Effector memory CD4-positive, alpha-beta T cell (primary cell): ENCODE results near the gene PPP1R12B.
"Not testable (repeated sequence)": the region's sequence is repeated elsewhere in the genome, so short reads cannot be mapped to it uniquely, and the experiment has no call there.

Experiments used
- DNase-seq, 3 donors: peaks; one replicate each; pipeline ENCODE4 v3.0.0-alpha.2; 2020
- H3K27ac ChIP-seq: 2 replicates; pipeline ENCODE4 v1.7.0; 2013; ENCODE audit warnings: mild to moderate bottlenecking, low read length, moderate library complexity; ENCODE audit not compliant: insufficient read depth, poor library complexity, severe bottlenecking
- H3K27me3 ChIP-seq: replicated peaks from 2 replicates; pipeline ENCODE4 v1.7.0; 2013; ENCODE audit warnings: mild to moderate bottlenecking, low read length; ENCODE audit not compliant: insufficient read depth, control insufficient read depth, poor library complexity, severe bottlenecking
- H3K36me3 ChIP-seq: 2 replicates; pipeline ENCODE4 v1.7.0; 2013; ENCODE audit warnings: mild to moderate bottlenecking, low read length, moderate library complexity; ENCODE audit not compliant: control insufficient read depth, insufficient read depth
- H3K4me1 ChIP-seq: 2 replicates; pipeline ENCODE4 v1.7.0; 2013; ENCODE audit warnings: low read length, mild to moderate bottlenecking; ENCODE audit not compliant: control insufficient read depth, insufficient read depth, poor library complexity, severe bottlenecking
- H3K4me3 ChIP-seq: 2 replicates; pipeline ENCODE4 v1.7.0; 2013; ENCODE audit warnings: low read length, low read depth, mild to moderate bottlenecking; ENCODE audit not compliant: insufficient read depth, poor library complexity, severe bottlenecking
- H3K9me3 ChIP-seq: 2 replicates; pipeline ENCODE4 v1.7.0; 2013; ENCODE audit warnings: mild to moderate bottlenecking, low read length, moderate library complexity; ENCODE audit not compliant: control insufficient read depth

The PPP1R12B gene

GRCh38 chr1:202613571-202613970 is 265.1 kb downstream of the PPP1R12B start:
- H3K27ac ChIP-seq, result no peak overlapping the region
- no peak overlapping the region for H3K4me3 ChIP-seq
- H3K4me1 ChIP-seq, result no peaks in the 10 kb centered on the region
- DNase-seq, result no peak
- no peaks in the 10 kb centered on the region for H3K27me3 ChIP-seq
- no peaks in the 10 kb centered on the region for H3K9me3 ChIP-seq
- H3K36me3 ChIP-seq, result no peaks in the 10 kb centered on the region

- H3K27me3 ChIP-seq, H3K36me3 ChIP-seq, DNase-seq, H3K27ac ChIP-seq, H3K4me1 ChIP-seq, H3K4me3 ChIP-seq, H3K9me3 ChIP-seq: not testable (repeated sequence)
Observed at GRCh38 chr1:202614363-202615207, 266.1 kb downstream of the PPP1R12B start.

GRCh38 chr1:202615208-202615500 is 266.7 kb downstream of the PPP1R12B start:
- not testable (repeated sequence) for H3K27me3 ChIP-seq, H3K36me3 ChIP-seq, H3K9me3 ChIP-seq, H3K4me1 ChIP-seq, H3K4me3 ChIP-seq, H3K27ac ChIP-seq, DNase-seq

GRCh38 chr1:202615501-202616354 is 267.2 kb downstream of the PPP1R12B start:
- no peak overlapping the region for H3K27ac ChIP-seq
- H3K27me3 ChIP-seq, result no peaks in the 10 kb centered on the region
- H3K4me1 ChIP-seq, result no peaks in the 10 kb centered on the region
- no peaks in the 10 kb centered on the region for H3K9me3 ChIP-seq
- H3K36me3 ChIP-seq, result no peaks in the 10 kb centered on the region
- no peak overlapping the region for H3K4me3 ChIP-seq
- DNase-seq, result no peak

- H3K36me3 ChIP-seq, result no peaks in the 10 kb centered on the region
- H3K4me1 ChIP-seq, result no peaks in the 10 kb centered on the region
- H3K27ac ChIP-seq, result no peak overlapping the region
- DNase-seq, result no peak
- no peaks in the 10 kb centered on the region for H3K27me3 ChIP-seq
- no peaks in the 10 kb centered on the region for H3K9me3 ChIP-seq
- H3K4me3 ChIP-seq, result no peak overlapping the region
Observed at GRCh38 chr1:202616355-202616915, 267.9 kb downstream of the PPP1R12B start.

- H3K9me3 ChIP-seq, H3K36me3 ChIP-seq, H3K27ac ChIP-seq, H3K27me3 ChIP-seq, H3K4me3 ChIP-seq, H3K4me1 ChIP-seq, DNase-seq: not testable (repeated sequence)
Observed at GRCh38 chr1:202619012-202619411, 270.5 kb downstream of the PPP1R12B start.

GRCh38 chr1:202619505-202619904 is 271.0 kb downstream of the PPP1R12B start:
- no peak for DNase-seq
- no peaks in the 10 kb centered on the region for H3K9me3 ChIP-seq
- no peaks in the 10 kb centered on the region for H3K27me3 ChIP-seq
- H3K4me3 ChIP-seq, result no peak overlapping the region
- H3K27ac ChIP-seq, result no peak overlapping the region
- H3K4me1 ChIP-seq, result no peaks in the 10 kb centered on the region
- no peaks in the 10 kb centered on the region for H3K36me3 ChIP-seq

- not testable (repeated sequence) for H3K27ac ChIP-seq, DNase-seq, H3K27me3 ChIP-seq
Observed at GRCh38 chr1:202620036-202620435, 271.5 kb downstream of the PPP1R12B start.

GRCh38 chr1:202621446-202621845 is 272.9 kb downstream of the PPP1R12B start:
- Histone ChIP-seq H3K4me3 (no peak overlapping the region), H3K36me3 (no peaks in the 10 kb centered on the region), H3K4me1 (peaks cover 12% of the 10 kb centered on the region), H3K9me3 (no peaks in the 10 kb centered on the region), H3K27me3 (no peaks in the 10 kb centered on the region), H3K27ac (no peak overlapping the region)
- no peak for DNase-seq

More at GRCh38 chr1:202620036-202620435, 271.5 kb downstream of the PPP1R12B start:
- not testable (repeated sequence) for H3K36me3 ChIP-seq, H3K9me3 ChIP-seq, H3K4me1 ChIP-seq, H3K4me3 ChIP-seq

GRCh38 chr1:202622388-202622787 is 273.9 kb downstream of the PPP1R12B start:
- no peak for DNase-seq
- H3K27me3 ChIP-seq, result no peaks in the 10 kb centered on the region
- no peaks in the 10 kb centered on the region for H3K36me3 ChIP-seq
- H3K9me3 ChIP-seq, result no peaks in the 10 kb centered on the region
- H3K4me3 ChIP-seq, result no peak overlapping the region
- peaks cover 14% of the 10 kb centered on the region for H3K4me1 ChIP-seq
- H3K27ac ChIP-seq, result no peak overlapping the region
